SH-SY5Y (cell line): ENCODE data around the gene DHDH.

ENCODE experiments used
- GATA2 ChIP-seq: IDR thresholded peaks from 2 replicates; pipeline ENCODE4 v1.6.1; 2011; ENCODE audit warnings: mild to moderate bottlenecking, low read depth, low read length
- GATA3 ChIP-seq: IDR thresholded peaks from 2 replicates; pipeline ENCODE4 v1.6.1; 2011; ENCODE audit warnings: low read depth, mild to moderate bottlenecking, low read length, moderate library complexity

The DHDH gene

DNA sequence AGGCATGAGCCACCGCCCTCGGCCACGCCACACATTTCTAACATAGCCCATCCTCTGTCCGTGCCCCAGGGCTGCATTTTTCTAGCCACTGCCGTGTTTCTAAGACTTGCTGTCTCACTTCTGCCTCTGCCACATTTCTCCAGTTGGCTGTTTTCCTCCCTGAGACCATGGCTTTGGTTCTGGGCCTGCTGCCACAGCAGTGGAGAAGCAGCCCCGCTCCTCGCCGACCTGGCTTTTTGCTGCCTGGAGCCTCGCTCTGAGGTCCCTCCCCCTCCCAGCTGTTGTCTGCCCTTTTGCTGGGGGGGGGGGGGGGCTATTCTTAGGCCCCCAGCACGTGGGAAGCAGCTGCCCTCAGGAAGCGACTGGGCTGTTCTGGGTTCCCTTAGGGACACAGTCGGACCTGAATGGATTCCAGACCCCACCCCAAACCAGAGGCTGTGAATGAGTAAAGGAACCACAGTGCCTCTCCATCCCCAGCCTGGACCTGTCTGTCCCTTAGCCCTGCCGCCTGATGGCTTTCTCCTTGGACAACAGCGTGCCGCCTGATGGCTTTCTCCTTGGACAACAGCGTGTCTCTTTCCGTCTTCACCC, 56.3 kb downstream of the DHDH start:
- TF ChIP-seq GATA2, result no peak
- TF ChIP-seq GATA3, result no peak

GRCh38 chr19:48990400-48990799, 56.9 kb downstream of the DHDH start:
- TF ChIP-seq GATA3 (no peak), GATA2 (no peak)

GRCh38 chr19:48991011-48991609, 57.6 kb downstream of the DHDH start:
- no peak for TF ChIP-seq GATA2
- no peak for TF ChIP-seq GATA3

DNA sequence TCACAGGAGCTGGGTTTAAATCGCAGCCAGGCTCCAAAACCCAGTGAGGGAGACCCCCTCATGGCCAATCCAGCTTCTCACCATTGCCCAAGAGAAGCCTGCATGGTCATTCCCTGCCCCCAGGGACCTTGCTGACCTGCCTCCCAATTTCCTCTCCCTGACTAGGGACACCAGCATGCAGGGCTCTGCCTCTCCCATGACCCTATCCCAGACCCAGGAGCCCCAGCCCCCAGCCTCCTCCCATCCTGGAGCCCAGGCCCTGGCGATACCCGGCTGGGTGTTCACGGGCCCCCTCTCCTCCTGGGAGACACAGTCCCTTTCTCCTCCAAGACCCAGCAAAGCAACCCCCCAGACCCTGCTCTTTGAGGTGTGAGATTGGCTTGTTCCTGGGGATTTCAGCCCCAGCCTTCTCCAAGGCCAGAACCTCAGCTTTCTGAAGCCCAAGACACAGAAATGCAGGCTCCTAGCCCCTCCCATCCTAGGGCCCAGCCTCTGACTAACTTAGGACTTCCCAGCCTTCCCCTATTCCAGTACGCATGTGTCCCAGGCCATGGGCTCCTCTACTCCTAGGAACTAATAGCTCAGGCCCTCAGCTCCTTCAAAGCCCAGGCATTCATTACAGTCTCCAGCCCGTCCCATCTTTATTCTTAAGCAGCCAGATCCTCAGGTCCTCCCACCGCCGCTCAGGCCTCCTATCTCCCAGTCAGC, 58.5 kb downstream of the DHDH start:
- TF ChIP-seq GATA2 (no peak), GATA3 (no peak)

DNA sequence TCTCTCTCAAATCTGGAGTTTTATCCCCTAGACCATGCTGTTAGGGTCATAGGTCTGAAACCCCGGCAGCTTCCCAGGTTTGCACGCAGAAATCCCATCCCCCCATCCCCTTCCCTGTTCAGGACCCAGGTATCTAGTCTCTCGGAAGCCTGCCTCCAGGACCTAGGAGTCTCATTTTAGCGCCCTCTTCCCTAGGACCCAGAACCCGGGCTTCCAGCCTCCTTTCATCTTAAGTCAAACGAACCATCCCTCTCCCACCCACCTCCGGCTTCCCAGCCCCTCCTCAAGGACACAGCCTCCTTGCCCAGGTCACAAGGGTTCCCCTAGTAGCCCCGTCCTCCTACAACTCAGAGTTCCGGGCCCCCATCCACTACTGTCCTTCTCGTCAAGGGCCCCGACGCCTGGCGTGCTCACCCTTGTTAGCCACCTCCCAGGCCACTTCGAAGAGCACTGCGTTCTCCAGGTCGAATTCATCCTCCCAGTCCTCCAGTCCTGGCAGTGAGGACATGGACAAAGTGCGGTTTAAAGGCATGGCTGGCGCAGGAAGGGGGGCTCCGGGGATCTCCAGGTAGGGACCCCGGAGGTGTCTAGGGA, 59.2 kb downstream of the DHDH start:
- TF ChIP-seq GATA2, result no peak
- TF ChIP-seq GATA3, result no peak

DNA sequence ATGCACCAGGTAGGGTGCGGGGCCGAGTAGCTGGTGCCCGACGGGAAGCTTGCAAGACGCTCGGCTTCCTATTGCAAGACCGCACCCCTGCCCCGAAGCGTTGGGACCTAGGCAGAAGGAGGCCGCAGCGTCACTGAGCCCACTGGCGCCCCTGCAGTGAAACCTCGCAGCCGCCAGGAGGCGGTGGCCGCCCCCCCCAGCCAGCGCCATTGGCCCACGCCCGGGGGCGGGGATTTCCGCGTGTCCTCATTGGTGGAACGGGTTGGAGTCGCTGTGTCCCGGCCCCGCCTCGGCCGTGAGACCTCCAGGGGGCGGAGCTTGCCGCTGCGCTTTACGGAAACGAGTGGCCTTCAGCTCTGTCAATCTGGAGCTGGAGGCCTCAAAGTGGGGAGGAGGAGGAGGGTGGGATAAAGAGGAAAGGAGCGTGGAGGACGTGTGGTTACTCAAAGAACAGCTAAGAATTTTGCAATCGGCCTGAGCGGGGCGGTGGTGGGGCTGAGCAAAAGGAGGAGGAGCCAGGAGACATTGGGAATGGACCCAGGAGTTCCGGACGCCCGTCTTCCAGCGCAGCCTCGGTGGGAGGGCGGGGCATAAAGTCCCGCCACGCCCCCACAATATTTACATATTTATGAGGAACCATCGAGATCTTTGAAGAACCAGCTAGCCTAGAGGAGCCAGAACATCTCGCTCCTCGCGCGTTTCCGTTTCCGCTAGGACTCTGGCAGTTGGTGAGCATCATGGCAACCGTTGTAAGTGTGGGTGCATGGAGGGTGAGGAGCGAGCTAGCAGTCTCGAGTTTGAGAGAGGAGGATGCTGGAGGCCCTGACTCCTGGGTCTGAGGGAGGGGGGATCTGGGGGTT, 59.9 kb downstream of the DHDH start, which contains the start of the genes GYS1 and RUVBL2:
Gene GYS1 (minus strand): TSS at position 135 of the 860 bp plus-strand sequence. CDS start 197 bp downstream, outside the sequence.
Gene RUVBL2 (plus strand): TSS at position 713 of the 860 bp plus-strand sequence. CDS start 25 bp downstream, at position 738.
- no peak for TF ChIP-seq GATA3
- TF ChIP-seq GATA2, result no peak

- TF ChIP-seq GATA2, result no peak
- TF ChIP-seq GATA3, result no peak
These were observed 60.5 kb downstream of the DHDH start for GRCh38 chr19:48994035-48994386.
